DMS53 (cell line): ENCODE data around the gene PACRG.
"Not testable (repeated sequence)": the region's sequence is repeated elsewhere in the genome, so short reads cannot be mapped to it uniquely, and the experiment has no call there.

Source experiments
- DNase-seq: peaks from one replicate; lab custom pipeline; 2025; lab: John Stamatoyannopoulos, UW

The PACRG gene

DNA sequence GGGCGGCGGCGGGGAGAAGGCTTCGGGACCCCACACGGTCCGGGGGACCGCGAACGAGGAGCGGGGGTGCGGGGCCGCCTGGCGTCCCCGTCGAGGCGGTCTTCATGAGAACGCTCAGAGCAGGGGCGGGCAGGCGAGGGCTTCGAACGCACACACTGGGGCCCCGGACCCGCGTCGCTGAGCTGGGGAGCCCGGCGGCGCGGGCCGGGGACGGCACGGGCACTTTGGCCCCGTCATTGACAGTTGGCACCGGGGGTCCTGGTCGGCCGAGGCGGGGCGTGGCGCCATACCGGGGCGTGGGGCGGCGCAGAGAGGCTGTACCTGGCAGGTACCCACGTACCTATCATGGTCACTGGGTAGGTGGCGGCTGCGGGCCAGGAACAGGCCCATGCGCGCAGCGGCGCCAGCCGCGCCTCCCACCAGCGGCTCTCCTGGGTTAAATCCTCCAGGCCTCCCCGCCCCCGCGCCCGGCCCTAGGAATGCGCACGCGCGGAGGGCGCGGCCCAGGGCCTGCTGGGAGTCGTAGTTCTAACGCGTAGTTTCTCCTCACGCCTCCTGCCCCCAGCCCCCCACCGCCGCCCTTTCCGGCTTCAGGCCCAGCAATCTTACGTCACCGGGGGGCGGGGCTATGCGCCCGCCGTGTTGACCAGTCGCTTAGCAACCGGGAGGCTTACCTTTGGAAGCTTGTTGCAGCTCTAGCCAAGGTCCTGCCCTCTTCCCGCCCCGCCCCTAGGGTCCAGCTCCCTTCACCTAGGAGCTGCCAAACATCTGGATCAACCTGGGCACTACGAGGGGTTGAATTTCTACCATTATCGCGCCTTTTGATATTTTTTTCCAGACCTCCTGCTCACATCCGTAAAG lies at the start of gene PACRG, which contains the start of gene PRKN:
TSS of gene PACRG (plus strand) at position 653 of the 861 bp plus-strand sequence.
TSS of gene PRKN (minus strand) at position 445 of the 861 bp plus-strand sequence.
- DNase-seq, result peak; percentile 99

DNA sequence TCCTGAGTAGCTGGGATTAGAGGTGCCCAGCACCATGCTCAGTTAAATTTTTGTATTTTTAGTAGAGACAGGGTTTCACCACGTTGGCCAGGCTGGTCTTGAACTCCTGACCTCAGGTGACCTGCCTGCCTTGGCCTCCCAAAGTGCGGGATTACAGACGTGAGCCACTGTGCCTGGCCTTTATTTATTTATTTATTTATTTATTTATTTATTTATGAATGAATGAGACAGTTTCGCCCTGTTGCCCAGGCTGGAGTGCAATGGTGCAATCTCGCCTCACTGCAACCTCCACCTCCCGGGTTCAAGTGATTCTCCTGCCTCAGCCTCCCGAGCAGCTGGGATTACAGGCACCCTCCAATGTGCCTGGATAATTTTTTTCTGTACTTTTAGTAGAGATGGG lies 48.9 kb upstream of the PACRG start:
- DNase-seq, result not testable (repeated sequence)

DNA sequence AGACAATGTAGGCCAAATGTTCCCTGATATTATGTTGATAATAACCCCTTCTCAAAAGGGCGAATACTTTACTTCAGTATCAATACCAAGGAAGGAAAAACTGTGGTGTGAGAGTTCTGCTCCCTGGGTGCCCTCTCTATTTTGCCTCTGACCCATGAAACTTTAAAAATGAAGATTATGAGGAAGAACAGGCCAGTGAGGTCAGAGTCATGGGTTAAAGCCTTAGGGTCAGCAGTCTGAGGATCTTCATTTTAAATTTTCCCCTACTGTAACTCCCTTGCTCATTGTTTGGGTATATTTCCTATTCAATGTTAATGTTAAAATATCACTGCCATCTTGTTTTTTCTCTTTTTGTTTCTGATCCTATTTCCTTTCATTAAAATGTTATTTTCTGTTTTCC lies 48.1 kb upstream of the PACRG start:
- DNase-seq, result no peak

DNA sequence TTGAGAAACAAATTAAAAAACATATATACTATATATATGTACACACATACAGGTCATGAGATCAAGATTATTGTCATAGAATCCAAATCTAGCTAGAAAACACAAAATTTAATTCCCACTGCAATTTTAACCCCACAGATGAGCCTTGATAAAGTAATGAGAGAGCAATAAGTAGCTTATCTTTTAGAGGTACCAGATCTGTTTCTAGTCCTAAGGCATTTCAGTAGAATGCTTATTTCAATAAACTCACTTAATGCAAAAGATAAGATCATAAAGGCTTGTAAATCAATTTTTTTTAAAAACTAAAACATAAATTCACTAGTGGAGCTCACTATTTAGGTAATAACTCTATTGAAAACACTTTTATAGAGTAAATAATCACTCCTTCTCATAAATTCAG lies 47.4 kb upstream of the PACRG start:
- no peak for DNase-seq

DNA sequence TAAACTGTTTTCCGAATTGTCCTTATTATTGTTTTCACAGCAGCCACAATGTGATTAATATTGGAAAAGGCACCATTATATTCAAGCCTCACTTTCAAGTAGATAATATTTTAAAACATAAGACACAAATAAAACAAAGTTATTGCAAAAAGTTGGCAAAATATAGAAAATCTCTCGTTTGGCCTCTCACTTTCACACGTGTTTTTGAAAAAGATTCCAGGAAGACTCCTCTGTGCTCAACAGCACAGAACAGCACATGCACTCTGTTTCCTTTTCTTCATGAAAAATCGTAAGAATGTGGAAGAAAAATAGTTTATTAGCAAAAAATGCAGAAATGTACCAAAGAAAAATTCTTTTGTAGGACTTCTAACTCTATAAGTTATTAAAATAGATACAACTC lies 46.9 kb upstream of the PACRG start:
- no peak for DNase-seq

DNA sequence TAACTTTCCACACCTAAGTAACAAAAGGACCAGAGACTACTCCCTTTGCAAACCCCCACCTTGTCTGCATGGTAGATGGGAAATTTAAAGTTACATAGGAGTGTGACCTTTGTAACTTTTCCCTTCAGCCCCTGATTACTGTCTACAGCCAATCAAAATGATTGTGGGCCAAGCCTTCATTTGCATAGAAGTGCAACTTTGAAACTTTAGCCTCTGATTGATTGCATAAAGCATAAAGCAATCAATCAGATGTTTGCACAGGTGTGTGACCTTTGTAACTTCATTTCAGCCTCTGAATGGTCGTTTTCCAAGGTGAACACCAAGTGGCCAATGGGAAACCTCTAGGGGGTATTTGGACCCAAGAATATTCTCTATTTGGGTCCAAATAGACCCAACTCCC lies 46.3 kb upstream of the PACRG start:
- DNase-seq, result no peak

DNA sequence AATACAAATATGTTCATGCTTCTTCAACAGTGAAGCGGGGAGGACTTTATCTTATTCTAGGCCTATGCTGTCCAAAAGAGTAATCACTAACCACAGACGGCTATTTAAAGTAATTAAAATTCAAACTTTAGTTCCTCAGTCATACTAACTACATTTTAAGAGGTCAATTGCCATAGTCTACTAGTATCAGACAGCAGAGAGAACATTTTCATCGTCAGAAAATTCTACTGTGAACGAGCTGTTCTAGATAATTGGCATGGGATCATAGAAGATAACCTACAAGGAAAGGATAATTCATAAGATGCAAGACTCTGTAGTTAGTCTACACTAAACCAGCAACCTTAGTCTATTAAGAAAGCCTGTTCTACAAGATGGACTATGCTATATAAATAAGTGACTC lies 44.6 kb upstream of the PACRG start:
- no peak for DNase-seq

DNA sequence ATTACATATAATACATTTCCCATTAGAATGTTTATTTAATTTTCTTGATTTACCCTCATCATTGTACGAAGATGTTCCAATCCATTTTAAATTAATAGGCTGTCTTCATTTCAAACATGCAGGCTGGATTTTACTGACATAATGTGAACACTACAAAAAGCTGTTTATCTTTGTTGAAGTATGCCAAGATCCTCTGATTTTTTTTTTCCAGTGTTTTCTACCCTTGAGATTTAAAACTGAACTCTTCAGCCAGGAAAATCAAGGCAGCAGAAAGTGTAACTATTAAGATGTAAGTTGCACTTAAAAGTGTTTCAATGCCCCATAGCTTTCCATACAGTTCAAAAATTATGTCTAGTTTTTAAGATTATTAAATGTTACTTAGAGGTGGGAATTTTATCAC lies 43.7 kb upstream of the PACRG start:
- no peak for DNase-seq

DNA sequence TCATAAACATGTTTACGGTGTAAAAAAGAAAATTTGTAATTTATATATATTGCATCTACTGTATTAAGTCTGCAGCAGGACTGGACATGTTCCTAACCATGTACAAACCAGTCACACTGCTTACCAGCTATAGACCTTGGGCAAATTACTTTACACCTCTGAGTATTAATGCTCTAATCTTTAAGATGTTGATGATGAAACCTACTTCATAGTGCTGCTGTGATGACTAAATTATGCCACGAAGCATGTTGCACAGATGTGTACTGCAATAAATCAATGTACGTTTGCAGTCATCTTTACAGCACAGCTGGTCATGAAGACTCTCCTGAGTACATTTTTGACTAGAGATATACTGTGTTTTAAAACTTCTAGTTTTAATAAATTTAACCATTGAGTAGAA lies 42.8 kb upstream of the PACRG start:
- DNase-seq, result no peak

DNA sequence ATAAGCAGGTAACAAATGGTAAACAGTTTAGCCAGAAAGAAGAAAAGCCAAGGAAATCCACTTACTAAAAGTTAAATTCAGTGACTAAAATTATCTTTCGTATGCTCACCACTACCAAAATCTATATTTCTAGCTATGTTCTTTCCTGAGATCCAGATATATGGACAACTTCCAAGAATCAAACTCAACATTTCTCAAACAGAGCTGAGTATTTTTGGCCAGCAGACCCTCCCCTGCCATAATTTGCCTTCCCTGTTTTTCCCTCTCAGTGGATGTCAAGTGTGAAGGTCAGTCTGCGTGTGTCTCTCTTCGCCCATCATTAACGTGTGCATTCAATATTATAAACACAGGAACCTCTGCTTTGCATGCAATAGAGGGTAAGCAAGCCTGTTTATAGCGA lies 42.2 kb upstream of the PACRG start:
- no peak for DNase-seq

DNA sequence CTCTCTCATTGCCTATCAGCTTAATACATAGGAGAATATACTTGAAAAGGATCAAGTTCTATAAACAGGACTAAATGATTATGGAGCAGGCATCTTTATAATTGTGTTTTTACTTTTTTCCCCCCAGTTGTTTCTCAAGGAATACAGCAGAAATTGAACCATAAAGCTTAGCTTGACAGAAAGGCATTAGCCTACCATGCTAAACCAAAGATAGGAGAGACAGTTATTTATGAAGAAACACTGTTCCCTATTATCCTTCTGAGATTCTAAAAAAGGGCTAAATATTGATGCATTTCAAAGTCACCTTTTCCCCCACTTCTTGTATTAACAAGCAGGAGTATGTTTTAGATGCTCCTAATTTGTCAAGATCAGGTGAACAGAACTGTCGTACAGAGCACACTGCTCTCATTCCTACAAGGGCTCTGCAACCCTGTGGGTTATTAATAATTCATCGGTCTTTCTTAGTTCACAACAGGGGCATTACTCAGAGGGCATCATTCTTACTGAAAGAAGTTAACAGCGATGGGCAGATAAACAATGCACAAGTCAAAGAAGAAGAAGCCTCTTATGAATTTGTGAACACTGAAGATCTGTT lies 38.9 kb upstream of the PACRG start:
- no peak for DNase-seq

DNA sequence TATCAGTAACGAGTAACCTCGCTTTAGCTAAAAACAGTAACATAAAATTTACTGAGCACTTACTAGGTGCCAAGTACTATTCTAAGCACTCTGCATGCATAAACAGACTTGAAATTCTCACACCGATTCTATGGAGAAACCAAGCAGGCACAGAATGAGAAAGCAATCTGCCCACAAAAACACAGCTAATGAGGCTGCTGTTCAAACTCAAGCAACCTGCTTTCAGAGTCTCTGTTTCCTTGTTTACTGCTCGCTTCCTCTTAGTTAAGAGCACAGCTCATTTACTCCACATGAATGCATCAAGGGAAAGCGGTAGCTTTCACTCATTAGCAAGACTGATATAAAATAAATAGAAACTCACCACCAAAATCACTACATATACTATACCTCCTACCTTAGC lies 37.6 kb upstream of the PACRG start:
- no peak for DNase-seq

DNA sequence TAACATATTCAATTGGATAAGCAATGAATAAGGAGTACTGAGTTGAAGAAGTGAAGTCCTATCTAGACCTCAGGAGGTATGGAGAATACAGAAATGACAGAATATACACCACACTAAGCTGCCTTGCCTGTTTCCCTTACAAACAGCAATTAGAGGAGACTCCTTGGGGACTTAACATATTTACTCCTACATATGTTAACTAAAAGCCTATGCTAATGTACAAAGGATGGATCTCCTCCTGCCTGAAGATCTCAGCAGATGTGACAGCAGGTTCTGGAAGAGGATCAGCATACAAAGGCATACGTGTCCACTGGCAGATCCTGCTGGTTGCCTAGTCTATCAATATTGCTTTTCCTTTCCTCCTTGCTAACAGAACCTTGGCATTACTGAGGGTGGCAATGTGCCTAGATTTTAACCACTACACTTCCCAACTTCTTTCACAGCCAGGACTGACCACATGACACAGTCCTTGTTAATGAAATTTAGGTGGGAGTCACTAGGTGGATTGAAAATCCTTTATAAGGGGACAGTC lies 29.8 kb upstream of the PACRG start:
- DNase-seq, result no peak

DNA sequence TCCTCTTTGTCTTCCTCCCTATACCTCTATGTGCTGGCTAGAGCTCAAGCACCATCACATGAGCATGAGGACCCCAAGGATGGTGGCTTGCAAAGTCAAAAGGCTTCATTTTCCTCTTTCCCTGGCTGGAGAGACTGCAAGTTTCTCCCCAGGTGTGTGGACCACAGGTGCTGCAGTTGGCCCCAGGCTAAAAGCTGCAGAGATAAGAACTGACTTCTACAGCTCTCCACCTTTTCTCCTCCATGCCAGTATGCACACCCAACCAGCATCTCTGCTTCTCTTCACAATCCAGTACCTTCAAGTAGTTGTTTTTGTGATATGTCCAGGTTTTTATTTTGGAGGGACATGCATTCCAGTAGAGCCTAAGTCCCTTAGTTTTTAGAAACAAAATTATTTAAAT lies 29.3 kb upstream of the PACRG start:
- no peak for DNase-seq

DNA sequence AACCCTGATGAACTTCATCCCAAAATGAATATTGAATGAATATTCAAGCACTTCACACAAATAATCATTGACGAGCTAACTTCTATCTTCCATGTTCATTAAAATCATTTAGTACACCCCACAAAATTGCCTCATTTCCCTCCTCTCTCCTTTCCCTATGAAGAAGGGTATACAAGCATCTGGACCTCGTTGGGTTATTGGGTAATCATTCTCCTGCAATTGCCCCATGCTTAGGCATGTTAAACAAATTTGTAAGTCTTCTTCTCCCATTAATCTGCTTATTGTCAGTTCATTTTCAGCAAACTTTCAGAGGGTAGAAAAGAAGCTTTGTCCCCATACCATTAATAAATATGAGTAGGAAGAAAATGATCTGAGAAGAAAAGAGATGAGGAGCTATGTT lies 27.8 kb upstream of the PACRG start:
- no peak for DNase-seq

DNA sequence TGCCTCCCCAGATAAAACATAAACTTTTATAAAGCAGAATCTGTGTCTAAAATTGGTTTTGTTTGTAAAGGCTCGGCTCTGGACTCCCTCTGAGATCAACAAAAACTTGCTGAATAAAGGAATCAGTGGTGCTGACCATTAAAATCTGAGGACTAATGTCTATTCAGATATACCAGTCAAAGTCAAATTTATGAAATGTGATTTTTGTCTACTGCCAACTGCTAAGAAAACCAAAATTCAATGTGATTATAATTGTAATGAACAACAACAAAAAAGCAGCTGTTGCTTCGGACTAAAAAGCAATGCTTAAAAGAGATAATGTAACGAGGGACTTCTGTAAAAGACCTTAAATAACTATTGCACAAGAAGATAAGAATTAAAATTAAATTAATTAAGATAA lies 26.8 kb upstream of the PACRG start:
- no peak for DNase-seq

DNA sequence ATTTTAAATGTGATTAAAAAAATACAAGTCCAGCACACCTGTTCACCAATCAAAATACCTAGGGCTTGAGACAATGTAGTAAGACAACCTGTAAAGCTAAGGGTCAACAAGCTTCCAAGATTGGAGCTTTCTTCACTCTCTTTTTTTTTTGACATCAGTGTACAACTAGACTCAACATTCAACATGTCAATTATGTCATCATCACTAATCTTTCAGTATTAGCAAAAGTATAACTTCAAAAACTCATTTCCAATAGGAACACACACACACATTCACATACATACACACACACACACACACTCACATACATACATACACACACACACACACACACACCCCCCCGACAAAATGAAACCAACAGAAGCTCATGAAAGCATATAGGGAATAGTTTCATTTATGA lies 26.2 kb upstream of the PACRG start:
- DNase-seq, result no peak

DNA sequence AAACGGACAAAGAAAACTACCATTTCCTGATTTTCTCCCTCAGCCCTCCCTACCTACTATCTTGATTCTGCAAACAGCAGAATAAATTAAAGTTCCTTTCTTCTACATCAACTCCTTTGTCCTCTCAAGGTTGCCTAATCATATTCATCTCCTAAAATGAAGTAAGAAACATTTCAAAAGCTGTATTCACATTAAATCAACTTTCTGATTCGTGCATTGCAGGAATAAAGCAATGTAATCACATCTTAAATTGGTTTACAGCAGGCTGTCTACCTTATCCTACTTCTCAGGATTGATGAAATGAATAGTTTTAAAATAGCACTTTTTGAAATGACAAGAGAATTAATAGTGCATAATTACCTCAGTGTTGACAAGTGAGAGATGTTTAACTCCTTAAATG lies 25.3 kb upstream of the PACRG start:
- DNase-seq, result no peak

DNA sequence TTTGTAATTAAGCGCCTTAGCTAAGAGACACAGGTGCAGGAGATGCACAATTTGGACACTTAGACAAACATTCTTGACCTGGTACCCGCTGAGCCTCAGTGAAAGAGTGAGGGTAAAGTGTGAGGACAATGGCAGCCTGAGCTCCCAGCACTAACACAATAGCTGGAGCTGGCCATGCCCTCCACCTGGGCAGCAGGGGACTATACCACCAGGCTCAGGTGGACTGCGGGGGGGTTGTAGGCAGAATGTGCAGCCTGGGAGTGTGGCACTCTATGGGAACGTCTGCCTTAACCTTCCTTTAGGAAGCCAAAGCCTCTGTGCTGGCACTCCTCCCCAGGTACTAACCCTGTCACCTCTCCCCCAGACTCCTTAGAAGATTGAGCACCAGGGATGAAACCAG lies 23.8 kb upstream of the PACRG start:
- no peak for DNase-seq

DNA sequence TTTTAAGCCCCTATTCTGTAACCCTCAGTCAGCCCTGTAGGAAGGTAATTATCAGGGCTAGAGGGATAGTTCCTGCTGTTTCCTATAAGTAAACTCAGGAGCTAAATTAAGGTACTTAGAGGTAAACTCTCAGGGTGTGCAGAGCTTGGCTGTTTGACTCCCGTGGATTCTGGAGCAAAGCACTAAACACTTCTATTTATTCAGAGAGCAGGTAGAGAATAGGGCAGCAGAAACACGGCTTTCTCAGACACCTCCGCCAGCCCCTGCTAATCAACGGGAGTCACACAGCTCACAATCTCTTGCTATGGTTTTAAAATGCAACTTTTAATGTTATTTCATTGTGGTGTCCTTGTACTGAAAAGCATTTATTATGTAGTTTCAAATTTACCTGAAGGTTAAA lies 22.0 kb upstream of the PACRG start:
- DNase-seq, result no peak

DNA sequence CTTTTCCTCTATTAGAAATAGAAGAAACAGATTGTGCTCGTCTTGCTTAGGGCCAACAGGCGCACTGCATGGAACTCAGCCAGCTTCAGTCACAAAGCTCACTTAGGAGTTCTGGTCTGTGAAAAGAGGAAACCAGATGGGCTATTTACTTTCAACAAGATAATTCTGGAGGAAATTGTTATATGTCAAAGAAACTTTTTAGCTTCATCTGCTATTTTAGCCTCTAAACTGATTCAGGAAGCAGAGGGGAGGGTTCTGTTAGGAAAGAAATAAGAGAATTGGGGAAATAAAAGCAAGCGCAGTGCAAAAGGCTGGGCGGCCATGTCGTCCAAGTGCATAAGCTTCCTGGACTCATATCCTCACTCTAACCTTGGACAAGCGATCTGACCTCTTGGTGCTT lies 21.5 kb upstream of the PACRG start:
- no peak for DNase-seq

DNA sequence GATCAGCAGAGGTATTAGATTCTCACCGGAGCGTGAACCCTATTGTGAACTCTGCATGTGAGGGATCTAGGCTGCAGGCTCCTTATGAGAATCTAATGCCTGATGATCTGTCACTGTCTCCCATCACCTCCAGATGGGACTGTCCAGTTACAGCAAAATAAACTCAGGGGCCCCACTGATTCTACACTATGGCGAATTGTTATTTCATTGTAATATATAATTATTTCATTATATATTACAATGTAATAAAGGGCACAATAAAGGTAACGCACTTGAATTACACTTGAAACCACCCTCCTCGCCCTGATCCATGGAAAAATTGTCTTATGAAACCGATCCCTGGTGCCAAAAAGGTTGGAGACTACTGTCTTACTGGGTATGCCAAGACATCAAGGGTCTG lies 18.8 kb upstream of the PACRG start:
- peak; percentile 59 for DNase-seq

DNA sequence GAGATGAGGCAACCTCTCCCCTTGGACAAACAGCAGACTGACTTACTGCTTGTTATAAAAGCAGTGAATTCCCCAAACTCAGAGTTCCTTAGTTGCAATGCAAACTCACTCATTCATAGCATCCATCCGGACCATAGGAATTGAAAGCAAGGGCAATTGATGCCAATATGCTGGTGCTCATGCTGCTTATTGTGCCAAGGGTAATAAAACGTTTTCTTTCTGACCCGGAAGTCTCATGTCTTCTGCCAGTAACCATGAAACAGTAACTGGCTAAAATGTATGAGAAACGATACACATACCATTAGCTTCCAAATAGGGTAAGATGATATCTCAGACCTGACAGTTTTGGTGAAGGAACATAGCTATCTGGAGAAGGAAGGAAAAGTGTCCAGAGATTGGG lies 18.3 kb upstream of the PACRG start:
- DNase-seq, result no peak

DNA sequence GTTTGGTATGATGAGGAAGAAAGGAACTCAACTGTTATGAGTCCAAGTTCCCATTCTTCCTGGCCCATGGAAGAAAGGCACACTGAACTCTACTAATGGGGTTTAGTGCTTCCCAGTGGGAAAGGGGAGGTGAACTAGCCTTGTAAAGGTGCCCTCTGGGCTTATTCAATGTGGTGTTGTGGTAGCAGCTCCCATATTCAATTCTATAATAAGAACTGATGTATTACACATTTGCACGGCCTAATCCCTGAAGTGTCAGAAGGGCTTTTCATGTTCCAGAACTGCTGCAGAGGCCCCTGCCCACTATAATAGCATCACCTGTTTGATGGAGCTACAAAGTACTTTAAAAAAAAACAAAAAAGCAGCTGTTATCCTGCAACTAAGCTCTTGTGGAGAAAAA lies 17.4 kb upstream of the PACRG start:
- no peak for DNase-seq
